Transverse colon (tissue), 4 donors: Measurements from ENCODE around the gene PQBP1. TPM values are rescaled to one million over a fixed set of nuclear protein-coding genes. Genes with fewer than 3 reads are reported as not detected.

Experiments
- DNase-seq: peaks from one replicate; pipeline ENCODE4 v3.0.0-alpha.2; 2019
- H3K27ac ChIP-seq, 4 donors: fragments of 200-600 bp; sonication (generic); 2 replicates each; pipeline ENCODE4 v1.5.1; 2016 to 2018; ENCODE audit warnings: inconsistent platforms in 4 of 4
- H3K27me3 ChIP-seq: fragments of 200-600 bp; sonication (generic); 2 replicates; pipeline ENCODE4 v1.5.1; 2017; ENCODE audit warnings: inconsistent platforms
- H3K36me3 ChIP-seq, 4 donors: fragments of 200-600 bp; sonication (generic); 2 replicates each; pipeline ENCODE4 v1.5.1; 2017 to 2019; ENCODE audit warnings: inconsistent platforms in 4 of 4
- H3K4me1 ChIP-seq, 4 donors: fragments of 200-600 bp; sonication (generic); 2 replicates each; pipeline ENCODE4 v1.5.1; 2017 to 2020; ENCODE audit warnings: inconsistent platforms in 4 of 4
- H3K4me3 ChIP-seq, 4 donors: fragments of 200-600 bp; sonication (generic); 1 replicate in 1 of 4; 2 replicates in 3 of 4; pipeline versions ENCODE4 v1.5.1 to v1.6.1; 2017 to 2019; ENCODE audit warnings: inconsistent platforms in 4 of 4
- H3K9me3 ChIP-seq, 2 donors: fragments of 200-600 bp; sonication (generic); 2 replicates each; pipeline ENCODE4 v1.5.1; 2017 to 2019; ENCODE audit warnings: inconsistent platforms in 2 of 2
- EP300 ChIP-seq: sonication (generic); formaldehyde crosslinking; IDR thresholded peaks from one replicate; pipeline ENCODE4 v1.6.1; 2017; ENCODE audit warnings: antibody characterized with exemption, low read depth
- POLR2A ChIP-seq: fragments of 450-650 bp; IDR thresholded peaks from one replicate; pipeline ENCODE4 v1.6.1; 2016; ENCODE audit warnings: antibody characterized with exemption, mild to moderate bottlenecking, moderate library complexity
- POLR2AphosphoS5 ChIP-seq, 3 donors: sonication (generic); formaldehyde crosslinking; IDR thresholded peaks; one replicate each; pipeline ENCODE4 v1.6.1; 2016; ENCODE audit warnings: antibody characterized with exemption in 3 of 3
- WGBS, 2 donors: methylation state at CpG; one replicate each; pipeline ENCODE4 v1.1.5; 2018; ENCODE audit warnings: low coverage in 1 of 2; 5-methylcytosine and 5-hydroxymethylcytosine counted together
- in situ Hi-C, 4 donors: fragments of 200-750 bp; cut with MboI; loops; one replicate each; pipeline versions ENCODE4 v1.15.0 to v1.15.1; 2017; ENCODE audit warnings: low sequenced_read_pairs in 3 of 4, low pct_ligation_motif_present in 1 of 4, low pct_unique_long_range_greater_than_20kb in 1 of 4
- intact Hi-C: fragments of 100-400 bp; cut with DNase I; formaldehyde crosslinking; loops from one replicate; pipeline ENCODE4 v1.15.1; 2023; ENCODE audit warnings: low total_unique reads
- total RNA-seq, 4 donors: library from RNA; depleted of rRNA; stranded (reverse); fragments of >200 nt; gene quantifications; one replicate each; pipeline ENCODE4 v1.1.0, GENCODE V29; 2016
- TF ChIP-seq, protein P1 (sequence below), 5 experiments: fragments of 200-600 bp in 3 of 5; fragments of 450-650 bp in 2 of 5; sonication (generic) in 3 of 5; IDR thresholded peaks; 1 replicate in 2 of 5; 2 replicates in 3 of 5; pipeline ENCODE4 v1.5.1; 2016 to 2017; ENCODE audit warnings: antibody characterized with exemption in 5 of 5, inconsistent platforms in 3 of 5, mild to moderate bottlenecking in 2 of 5, moderate library complexity in 1 of 5

Gene PQBP1
- total RNA-seq, 4 donors from 2014 or later, result 21.7 to 92.3 (median 63.8) TPM

DNA sequence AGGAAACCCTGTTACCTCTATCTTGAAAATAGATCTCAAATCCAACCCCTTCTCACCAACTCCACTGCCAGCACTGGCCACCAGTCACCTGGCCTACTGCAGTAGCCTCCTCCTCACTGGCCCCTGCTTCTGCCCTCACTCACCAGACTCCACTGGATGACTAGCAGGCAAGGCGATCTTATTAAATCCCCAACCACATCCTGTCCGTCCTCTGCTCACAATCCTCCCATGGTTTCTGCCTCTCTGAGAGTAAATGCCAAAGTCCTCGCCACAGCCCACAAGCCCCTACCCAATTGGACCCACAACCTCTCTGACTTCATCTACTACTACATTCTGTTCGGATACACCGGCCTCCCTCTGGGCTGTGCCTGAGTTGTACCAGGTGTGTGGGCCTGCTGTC, 26.5 kb downstream of the PQBP1 start:
- intact Hi-C loops (loop anchor here (5.0 kb wide), 1 partner anchor 1522 kb away; no protein-coding TSS in a partner anchor), in situ Hi-C loops (loop anchor here in 1 of 4 donors (25.0 kb wide), 1 partner anchor 287 kb away; no protein-coding TSS in a partner anchor)
- no peak overlapping the region for H3K27ac ChIP-seq
- TF ChIP-seq, protein P1, sequence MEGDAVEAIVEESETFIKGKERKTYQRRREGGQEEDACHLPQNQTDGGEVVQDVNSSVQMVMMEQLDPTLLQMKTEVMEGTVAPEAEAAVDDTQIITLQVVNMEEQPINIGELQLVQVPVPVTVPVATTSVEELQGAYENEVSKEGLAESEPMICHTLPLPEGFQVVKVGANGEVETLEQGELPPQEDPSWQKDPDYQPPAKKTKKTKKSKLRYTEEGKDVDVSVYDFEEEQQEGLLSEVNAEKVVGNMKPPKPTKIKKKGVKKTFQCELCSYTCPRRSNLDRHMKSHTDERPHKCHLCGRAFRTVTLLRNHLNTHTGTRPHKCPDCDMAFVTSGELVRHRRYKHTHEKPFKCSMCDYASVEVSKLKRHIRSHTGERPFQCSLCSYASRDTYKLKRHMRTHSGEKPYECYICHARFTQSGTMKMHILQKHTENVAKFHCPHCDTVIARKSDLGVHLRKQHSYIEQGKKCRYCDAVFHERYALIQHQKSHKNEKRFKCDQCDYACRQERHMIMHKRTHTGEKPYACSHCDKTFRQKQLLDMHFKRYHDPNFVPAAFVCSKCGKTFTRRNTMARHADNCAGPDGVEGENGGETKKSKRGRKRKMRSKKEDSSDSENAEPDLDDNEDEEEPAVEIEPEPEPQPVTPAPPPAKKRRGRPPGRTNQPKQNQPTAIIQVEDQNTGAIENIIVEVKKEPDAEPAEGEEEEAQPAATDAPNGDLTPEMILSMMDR (IDR thresholded peaks at IDR 0.05), result no peak
- no peak for TF ChIP-seq EP300
- no peak for TF ChIP-seq POLR2AphosphoS5 (IDR thresholded peaks at IDR 0.05)
- no peak for TF ChIP-seq POLR2A
- no peak overlapping the region for H3K4me3 ChIP-seq
- no peak for DNase-seq
- WGBS, 2 donors, result 84% methylated on average over 5 of the region's 5 CpGs; no CpG with 5 or more reads in 1 of the 2 donors
- H3K4me1 ChIP-seq, result peaks cover 0 to 4% (median 0%) of the 10 kb centered on the region in 4 donors
- H3K27me3 ChIP-seq, result no peaks in the 10 kb centered on the region
- H3K36me3 ChIP-seq, result peaks cover 0 to 4% (median 0%) of the 10 kb centered on the region in 4 donors
- no peaks in the 10 kb centered on the region for H3K9me3 ChIP-seq

DNA sequence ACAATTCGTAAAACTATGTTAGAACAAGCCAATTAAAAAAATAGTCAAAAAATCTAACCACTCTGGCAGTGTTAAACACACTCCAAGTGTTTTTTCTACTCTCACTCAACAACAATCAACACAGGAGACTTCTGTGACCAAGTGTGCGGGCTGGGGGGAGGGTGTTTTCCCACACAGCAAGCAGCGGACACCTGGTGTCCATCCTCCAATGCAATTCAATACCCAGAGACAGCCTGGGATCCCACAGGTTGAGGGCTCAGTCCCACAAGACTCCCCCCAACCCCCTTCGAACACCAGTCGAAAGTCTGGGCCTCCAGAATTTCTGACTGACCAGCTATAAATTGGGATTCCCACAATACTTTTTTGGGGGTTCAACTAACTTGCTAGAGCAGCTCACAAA, 29.4 kb downstream of the PQBP1 start:
- Histone ChIP-seq H3K36me3 (peaks cover 0 to 8% (median 0%) of the 10 kb centered on the region in 4 donors), H3K27me3 (no peaks in the 10 kb centered on the region), H3K27ac (no peak overlapping the region), H3K4me3 (no peak overlapping the region), H3K4me1 (no peaks in the 10 kb centered on the region), H3K9me3 (no peaks in the 10 kb centered on the region)
- intact Hi-C loops, result no loop called here
- 71 to 74% methylated on average over 2 to 5 of the region's 5 CpGs for WGBS, 2 donors
- no peak for DNase-seq
- no peak for TF ChIP-seq POLR2AphosphoS5 (IDR thresholded peaks at IDR 0.05)
- TF ChIP-seq EP300, result no peak
- no peak for TF ChIP-seq POLR2A
- TF ChIP-seq, protein P1 (IDR thresholded peaks at IDR 0.05), result no peak
- in situ Hi-C loops, result no loop called here

DNA sequence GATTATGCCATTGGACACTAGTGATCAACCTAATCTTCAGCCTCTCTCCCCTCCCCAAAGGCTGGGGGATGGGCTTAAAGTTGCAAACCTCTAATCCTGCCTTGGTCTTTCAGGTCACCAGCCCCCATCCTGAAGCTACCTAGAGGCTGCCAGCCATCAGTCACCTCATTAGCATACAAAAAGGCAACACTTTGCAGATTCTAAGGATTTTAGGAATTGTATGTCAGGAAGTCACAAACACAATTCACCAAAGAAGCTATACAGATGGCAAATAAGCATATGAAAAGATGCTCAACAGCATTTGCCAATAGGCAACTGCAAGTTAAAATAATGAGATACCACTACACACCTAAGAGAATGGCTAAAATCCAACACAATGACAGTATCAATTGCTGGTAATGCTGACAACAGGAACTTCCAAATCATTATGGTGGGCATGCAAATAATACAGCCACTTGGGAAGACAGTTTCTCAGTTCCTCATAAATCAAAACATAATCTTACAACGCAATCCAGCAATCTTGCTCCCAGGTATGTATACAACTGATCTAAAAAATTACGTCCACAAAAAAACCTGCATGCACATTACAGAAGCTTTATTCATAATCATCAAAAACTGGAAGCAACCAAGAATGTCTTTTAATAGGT, 30.1 kb downstream of the PQBP1 start:
- TF ChIP-seq, protein P1 (IDR thresholded peaks at IDR 0.05), result no peak
- TF ChIP-seq EP300 (no peak), POLR2AphosphoS5 (IDR thresholded peaks at IDR 0.05) (no peak), POLR2A (no peak)
- 60% methylated on average over 2 of the region's 2 CpGs; no CpG with 5 or more reads in 1 of the 2 donors for WGBS, 2 donors
- peaks cover 0 to 8% (median 0%) of the 10 kb centered on the region in 4 donors for H3K36me3 ChIP-seq
- no peaks in the 10 kb centered on the region for H3K4me1 ChIP-seq
- no peak for DNase-seq
- no peak overlapping the region for H3K27ac ChIP-seq
- in situ Hi-C loops, result no loop called here
- intact Hi-C loops, result no loop called here
- no peaks in the 10 kb centered on the region for H3K27me3 ChIP-seq
- no peaks in the 10 kb centered on the region for H3K9me3 ChIP-seq
- no peak overlapping the region for H3K4me3 ChIP-seq

DNA sequence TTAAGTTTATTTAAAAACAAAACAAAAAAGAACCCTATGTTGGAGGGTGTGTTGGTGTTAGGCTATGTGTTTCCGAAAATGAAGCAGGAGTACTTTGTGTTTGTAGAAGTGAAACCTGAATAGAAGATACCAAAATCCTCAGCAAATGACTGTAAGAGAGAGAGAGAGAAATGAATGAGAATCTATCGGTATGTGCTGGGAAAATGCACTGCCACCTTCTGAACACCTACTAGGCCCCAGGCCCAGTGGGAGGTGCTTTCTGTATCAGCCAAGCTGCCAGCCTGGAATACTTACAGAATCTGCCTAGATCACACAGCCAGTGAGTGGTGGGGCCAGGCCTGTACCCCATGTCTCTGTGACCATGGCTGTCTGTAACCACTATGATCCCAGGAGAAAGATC, 36.0 kb downstream of the PQBP1 start:
- no peak for DNase-seq
- peaks cover 0 to 4% (median 0%) of the 10 kb centered on the region in 4 donors for H3K36me3 ChIP-seq
- H3K4me3 ChIP-seq, result no peak overlapping the region
- H3K27me3 ChIP-seq, result no peaks in the 10 kb centered on the region
- no peaks in the 10 kb centered on the region for H3K9me3 ChIP-seq
- in situ Hi-C loops, result no loop called here
- WGBS, 2 donors, result 74 to 75% methylated on average over 2 of the region's 2 CpGs
- intact Hi-C loops, result no loop called here
- TF ChIP-seq POLR2AphosphoS5 (IDR thresholded peaks at IDR 0.05) (no peak), EP300 (no peak), POLR2A (no peak)
- TF ChIP-seq, protein P1 (IDR thresholded peaks at IDR 0.05), result no peak
- peaks cover 0 to 14% (median 1%) of the 10 kb centered on the region in 4 donors for H3K4me1 ChIP-seq
- H3K27ac ChIP-seq, result peak overlapping the region in 1 of 4 donors; percentile 30
